ENCODE data around the gene CHRDL1.

Gene CHRDL1

GRCh38 chrX:110734894-110735541 lies 60.6 kb downstream of the CHRDL1 start:
- H3K9me3 ChIP-seq (replicated peaks in 1 of 2; ENCODE audit: control insufficient read depth in 2 of 2, insufficient read depth in 1 of 2, low read depth in 1 of 2, low read length in 2 of 2) = no peaks in the 10 kb centered on the region
- no peak overlapping the region for H3K27ac ChIP-seq (replicated peaks; ENCODE audit: low read length)
- no peak overlapping the region for H2BK15ac ChIP-seq (ENCODE audit: low read length)
- no peaks in the 10 kb centered on the region for H3K79me1 ChIP-seq (ENCODE audit: low read depth, low read length)
- no peak overlapping the region for H3K9ac ChIP-seq (ENCODE audit: low read depth, low read length, poor library complexity)
- H3K4me3 ChIP-seq (ENCODE audit: low read length in 2 of 2) = no peak overlapping the region
- H2AFZ ChIP-seq (ENCODE audit: low read length) = no peak overlapping the region
- peaks cover 0 to 11% (median 0%) of the 10 kb centered on the region in 3 experiments for H3K27me3 ChIP-seq (ENCODE audit: control insufficient read depth in 3 of 3, insufficient read depth in 3 of 3, low read depth in 1 of 3, low read length in 3 of 3)
- H2BK120ac ChIP-seq (ENCODE audit: low read depth, low read length) = no peak overlapping the region
- H3K4ac ChIP-seq (ENCODE audit: low read length) = no peak overlapping the region
- H2AK5ac ChIP-seq (ENCODE audit: low read depth, low read length) = no peak overlapping the region
- no peak for DNase-seq (ENCODE audit: low spot score)
- no peak overlapping the region for H4K8ac ChIP-seq (ENCODE audit: low read depth, low read length)
- H3K14ac ChIP-seq (ENCODE audit: low read length) = no peak overlapping the region
- H3K18ac ChIP-seq (ENCODE audit: low read length) = no peak overlapping the region
- H2BK5ac ChIP-seq (ENCODE audit: low read length) = no peak overlapping the region
- H3K23ac ChIP-seq (ENCODE audit: low read depth, low read length, poor library complexity) = no peak overlapping the region
- no peak overlapping the region for H4K91ac ChIP-seq (ENCODE audit: low read depth, low read length, poor library complexity)
- H2BK12ac ChIP-seq (ENCODE audit: low read length) = no peak overlapping the region
- no peak overlapping the region for H3K4me2 ChIP-seq (ENCODE audit: insufficient read depth, low read length, poor library complexity, severe bottlenecking)
- WGBS, 2 donors (ENCODE audit: extremely low coverage in 2 of 2, insufficient read length in 2 of 2, insufficient replicate concordance in 1 of 2) = no CpG with 5 or more reads among the region's 3 CpGs
- H3K4me1 ChIP-seq (ENCODE audit: control insufficient read depth in 2 of 2, insufficient read depth in 1 of 2, low read depth in 1 of 2, low read length in 2 of 2) = no peaks in the 10 kb centered on the region
- no peaks in the 10 kb centered on the region for H3K36me3 ChIP-seq (replicated peaks in 1 of 2; ENCODE audit: control insufficient read depth in 2 of 2, insufficient read depth in 2 of 2, low read length in 2 of 2)

- WGBS, 2 donors (ENCODE audit: extremely low coverage in 2 of 2, insufficient read length in 2 of 2, insufficient replicate concordance in 1 of 2) = no CpG with 5 or more reads among the region's 1 CpG
- no peak overlapping the region for H4K91ac ChIP-seq (ENCODE audit: low read depth, low read length, poor library complexity)
- H3K4me2 ChIP-seq (ENCODE audit: insufficient read depth, low read length, poor library complexity, severe bottlenecking) = no peak overlapping the region
- peaks cover 0 to 11% (median 0%) of the 10 kb centered on the region in 3 experiments for H3K27me3 ChIP-seq (ENCODE audit: control insufficient read depth in 3 of 3, insufficient read depth in 3 of 3, low read depth in 1 of 3, low read length in 3 of 3)
- DNase-seq (ENCODE audit: low spot score) = no peak
- H3K14ac ChIP-seq (ENCODE audit: low read length) = no peak overlapping the region
- no peak overlapping the region for H2BK120ac ChIP-seq (ENCODE audit: low read depth, low read length)
- H2BK5ac ChIP-seq (ENCODE audit: low read length) = no peak overlapping the region
- no peaks in the 10 kb centered on the region for H3K9me3 ChIP-seq (replicated peaks in 1 of 2; ENCODE audit: control insufficient read depth in 2 of 2, insufficient read depth in 1 of 2, low read depth in 1 of 2, low read length in 2 of 2)
- no peaks in the 10 kb centered on the region for H3K79me1 ChIP-seq (ENCODE audit: low read depth, low read length)
- no peak overlapping the region for H2BK15ac ChIP-seq (ENCODE audit: low read length)
- H3K23ac ChIP-seq (ENCODE audit: low read depth, low read length, poor library complexity) = no peak overlapping the region
- no peak overlapping the region for H2BK12ac ChIP-seq (ENCODE audit: low read length)
- H3K4me1 ChIP-seq (ENCODE audit: control insufficient read depth in 2 of 2, insufficient read depth in 1 of 2, low read depth in 1 of 2, low read length in 2 of 2) = no peaks in the 10 kb centered on the region
- no peak overlapping the region for H2AK5ac ChIP-seq (ENCODE audit: low read depth, low read length)
- H3K9ac ChIP-seq (ENCODE audit: low read depth, low read length, poor library complexity) = no peak overlapping the region
- H3K18ac ChIP-seq (ENCODE audit: low read length) = no peak overlapping the region
- H3K4me3 ChIP-seq (ENCODE audit: low read length in 2 of 2) = no peak overlapping the region
- H3K27ac ChIP-seq (replicated peaks; ENCODE audit: low read length) = no peak overlapping the region
- H2AFZ ChIP-seq (ENCODE audit: low read length) = no peak overlapping the region
- no peak overlapping the region for H4K8ac ChIP-seq (ENCODE audit: low read depth, low read length)
- H3K36me3 ChIP-seq (replicated peaks in 1 of 2; ENCODE audit: control insufficient read depth in 2 of 2, insufficient read depth in 2 of 2, low read length in 2 of 2) = no peaks in the 10 kb centered on the region
- H3K4ac ChIP-seq (ENCODE audit: low read length) = no peak overlapping the region
Measured at GRCh38 chrX:110734271-110734670, 61.3 kb downstream of the CHRDL1 start.

- no peak overlapping the region for H3K14ac ChIP-seq (ENCODE audit: low read length)
- no peak overlapping the region for H3K9ac ChIP-seq (ENCODE audit: low read depth, low read length, poor library complexity)
- no peak for DNase-seq (ENCODE audit: low spot score)
- no peaks in the 10 kb centered on the region for H3K36me3 ChIP-seq (replicated peaks in 1 of 2; ENCODE audit: control insufficient read depth in 2 of 2, insufficient read depth in 2 of 2, low read length in 2 of 2)
- WGBS, 2 donors (ENCODE audit: extremely low coverage in 2 of 2, insufficient read length in 2 of 2, insufficient replicate concordance in 1 of 2) = no CpG with 5 or more reads among the region's 2 CpGs
- H3K4me2 ChIP-seq (ENCODE audit: insufficient read depth, low read length, poor library complexity, severe bottlenecking) = no peak overlapping the region
- H3K4me1 ChIP-seq (ENCODE audit: control insufficient read depth in 2 of 2, insufficient read depth in 1 of 2, low read depth in 1 of 2, low read length in 2 of 2) = no peaks in the 10 kb centered on the region
- no peak overlapping the region for H2AK5ac ChIP-seq (ENCODE audit: low read depth, low read length)
- no peak overlapping the region for H4K91ac ChIP-seq (ENCODE audit: low read depth, low read length, poor library complexity)
- no peak overlapping the region for H3K4me3 ChIP-seq (ENCODE audit: low read length in 2 of 2)
- no peak overlapping the region for H3K23ac ChIP-seq (ENCODE audit: low read depth, low read length, poor library complexity)
- H2BK12ac ChIP-seq (ENCODE audit: low read length) = no peak overlapping the region
- H3K27me3 ChIP-seq (ENCODE audit: control insufficient read depth in 3 of 3, insufficient read depth in 3 of 3, low read depth in 1 of 3, low read length in 3 of 3) = peaks cover 0 to 13% (median 0%) of the 10 kb centered on the region in 3 experiments
- no peaks in the 10 kb centered on the region for H3K79me1 ChIP-seq (ENCODE audit: low read depth, low read length)
- no peak overlapping the region for H2BK120ac ChIP-seq (ENCODE audit: low read depth, low read length)
- H3K27ac ChIP-seq (replicated peaks; ENCODE audit: low read length) = no peak overlapping the region
- H3K18ac ChIP-seq (ENCODE audit: low read length) = no peak overlapping the region
- H2AFZ ChIP-seq (ENCODE audit: low read length) = no peak overlapping the region
- no peak overlapping the region for H2BK5ac ChIP-seq (ENCODE audit: low read length)
- no peak overlapping the region for H3K4ac ChIP-seq (ENCODE audit: low read length)
- no peak overlapping the region for H4K8ac ChIP-seq (ENCODE audit: low read depth, low read length)
- no peaks in the 10 kb centered on the region for H3K9me3 ChIP-seq (replicated peaks in 1 of 2; ENCODE audit: control insufficient read depth in 2 of 2, insufficient read depth in 1 of 2, low read depth in 1 of 2, low read length in 2 of 2)
- no peak overlapping the region for H2BK15ac ChIP-seq (ENCODE audit: low read length)
Measured at GRCh38 chrX:110733166-110733565, 62.5 kb downstream of the CHRDL1 start.

- H3K79me1 ChIP-seq (ENCODE audit: low read depth, low read length) = no peaks in the 10 kb centered on the region
- H2AK5ac ChIP-seq (ENCODE audit: low read depth, low read length) = no peak overlapping the region
- peaks cover 0 to 8% (median 0%) of the 10 kb centered on the region in 3 experiments for H3K27me3 ChIP-seq (ENCODE audit: control insufficient read depth in 3 of 3, insufficient read depth in 3 of 3, low read depth in 1 of 3, low read length in 3 of 3)
- no peak overlapping the region for H2BK5ac ChIP-seq (ENCODE audit: low read length)
- H3K4me2 ChIP-seq (ENCODE audit: insufficient read depth, low read length, poor library complexity, severe bottlenecking) = no peak overlapping the region
- H3K36me3 ChIP-seq (replicated peaks in 1 of 2; ENCODE audit: control insufficient read depth in 2 of 2, insufficient read depth in 2 of 2, low read length in 2 of 2) = no peaks in the 10 kb centered on the region
- no peaks in the 10 kb centered on the region for H3K4me1 ChIP-seq (ENCODE audit: control insufficient read depth in 2 of 2, insufficient read depth in 1 of 2, low read depth in 1 of 2, low read length in 2 of 2)
- H2BK15ac ChIP-seq (ENCODE audit: low read length) = no peak overlapping the region
- no peak overlapping the region for H2AFZ ChIP-seq (ENCODE audit: low read length)
- H3K4me3 ChIP-seq (ENCODE audit: low read length in 2 of 2) = no peak overlapping the region
- H4K8ac ChIP-seq (ENCODE audit: low read depth, low read length) = no peak overlapping the region
- no peak overlapping the region for H2BK12ac ChIP-seq (ENCODE audit: low read length)
- no peak overlapping the region for H3K23ac ChIP-seq (ENCODE audit: low read depth, low read length, poor library complexity)
- H3K18ac ChIP-seq (ENCODE audit: low read length) = no peak overlapping the region
- no peak for DNase-seq (ENCODE audit: low spot score)
- H3K9me3 ChIP-seq (replicated peaks in 1 of 2; ENCODE audit: control insufficient read depth in 2 of 2, insufficient read depth in 1 of 2, low read depth in 1 of 2, low read length in 2 of 2) = no peaks in the 10 kb centered on the region
- no peak overlapping the region for H3K27ac ChIP-seq (replicated peaks; ENCODE audit: low read length)
- H3K4ac ChIP-seq (ENCODE audit: low read length) = no peak overlapping the region
- H3K9ac ChIP-seq (ENCODE audit: low read depth, low read length, poor library complexity) = no peak overlapping the region
- no peak overlapping the region for H2BK120ac ChIP-seq (ENCODE audit: low read depth, low read length)
- H4K91ac ChIP-seq (ENCODE audit: low read depth, low read length, poor library complexity) = no peak overlapping the region
- no peak overlapping the region for H3K14ac ChIP-seq (ENCODE audit: low read length)
- WGBS, 2 donors (ENCODE audit: extremely low coverage in 2 of 2, insufficient read length in 2 of 2, insufficient replicate concordance in 1 of 2) = no CpG with 5 or more reads among the region's 6 CpGs
Measured at GRCh38 chrX:110732266-110732665, 63.4 kb downstream of the CHRDL1 start.
